BLaER1 (cell line): ENCODE measurements around the gene ACSF3.
A peak's percentile ranks its signal among the peaks of the same experiment; 100 is the strongest.

ENCODE experiments used
- H3K27ac ChIP-seq: shearing (Covaris generic); formaldehyde crosslinking; 2 replicates; pipeline ENCODE4 v1.8.1; 2022
- H3K27me3 ChIP-seq: shearing (Covaris generic); formaldehyde crosslinking; 2 replicates; pipeline ENCODE4 v1.8.1; 2022
- H3K36me3 ChIP-seq: shearing (Covaris generic); formaldehyde crosslinking; 2 replicates; pipeline ENCODE4 v1.8.1; 2022
- H3K4me1 ChIP-seq: shearing (Covaris generic); formaldehyde crosslinking; 2 replicates; pipeline ENCODE4 v1.8.1; 2022
- H3K4me2 ChIP-seq: shearing (Covaris generic); formaldehyde crosslinking; 2 replicates; pipeline ENCODE4 v1.8.1; 2022
- H3K4me3 ChIP-seq: shearing (Covaris generic); formaldehyde crosslinking; 2 replicates; pipeline ENCODE4 v1.8.1; 2022
- H3K9ac ChIP-seq: shearing (Covaris generic); formaldehyde crosslinking; 2 replicates; pipeline ENCODE4 v1.8.1; 2022
- H3K9me3 ChIP-seq: shearing (Covaris generic); formaldehyde crosslinking; 2 replicates; pipeline ENCODE4 v1.8.1; 2022
- H4K20me1 ChIP-seq: shearing (Covaris generic); formaldehyde crosslinking; 2 replicates; pipeline ENCODE4 v1.8.1; 2022
- Cebpa-rat ChIP-seq: shearing (Covaris generic); IDR thresholded peaks from 2 replicates; pipeline ENCODE4 v1.8.1; 2022

The ACSF3 gene

DNA sequence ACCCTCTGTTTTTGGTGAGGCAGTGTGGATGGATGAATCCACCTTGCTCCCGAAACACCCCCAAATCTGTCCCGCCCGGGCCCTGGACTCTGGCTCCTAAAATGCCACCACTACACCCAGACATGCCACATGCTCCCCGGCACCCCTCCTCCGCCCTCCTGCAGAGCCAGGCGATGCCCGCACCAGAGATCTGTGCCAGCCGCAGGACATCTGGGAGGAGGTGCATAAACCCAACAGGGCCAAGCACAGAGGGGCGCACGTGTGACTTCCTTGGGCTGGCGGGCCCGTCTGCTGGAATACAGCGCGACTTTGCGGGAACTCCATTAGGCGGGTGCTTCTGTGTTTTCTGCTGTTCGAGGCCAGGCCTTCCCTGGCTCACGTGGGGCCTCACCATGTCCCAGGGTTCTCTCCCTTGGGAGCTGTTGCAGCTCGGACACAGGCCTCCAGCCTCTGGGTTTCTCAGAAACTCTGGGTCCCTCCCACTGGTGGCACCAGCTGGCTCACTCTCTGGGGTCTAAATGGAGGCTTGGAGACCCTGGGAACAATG, 14.1 kb upstream of the ACSF3 start:
- H3K36me3 ChIP-seq: no peaks in the 10 kb centered on the region
- no peaks in the 10 kb centered on the region for H4K20me1 ChIP-seq
- no peak overlapping the region for H3K4me3 ChIP-seq
- H3K9me3 ChIP-seq: peaks cover 22% of the 10 kb centered on the region
- H3K27ac ChIP-seq: no peak overlapping the region
- H3K27me3 ChIP-seq: no peaks in the 10 kb centered on the region
- no peak for TF ChIP-seq Cebpa-rat
- no peak overlapping the region for H3K4me2 ChIP-seq
- no peak overlapping the region for H3K9ac ChIP-seq
- peaks cover 13% of the 10 kb centered on the region for H3K4me1 ChIP-seq

DNA sequence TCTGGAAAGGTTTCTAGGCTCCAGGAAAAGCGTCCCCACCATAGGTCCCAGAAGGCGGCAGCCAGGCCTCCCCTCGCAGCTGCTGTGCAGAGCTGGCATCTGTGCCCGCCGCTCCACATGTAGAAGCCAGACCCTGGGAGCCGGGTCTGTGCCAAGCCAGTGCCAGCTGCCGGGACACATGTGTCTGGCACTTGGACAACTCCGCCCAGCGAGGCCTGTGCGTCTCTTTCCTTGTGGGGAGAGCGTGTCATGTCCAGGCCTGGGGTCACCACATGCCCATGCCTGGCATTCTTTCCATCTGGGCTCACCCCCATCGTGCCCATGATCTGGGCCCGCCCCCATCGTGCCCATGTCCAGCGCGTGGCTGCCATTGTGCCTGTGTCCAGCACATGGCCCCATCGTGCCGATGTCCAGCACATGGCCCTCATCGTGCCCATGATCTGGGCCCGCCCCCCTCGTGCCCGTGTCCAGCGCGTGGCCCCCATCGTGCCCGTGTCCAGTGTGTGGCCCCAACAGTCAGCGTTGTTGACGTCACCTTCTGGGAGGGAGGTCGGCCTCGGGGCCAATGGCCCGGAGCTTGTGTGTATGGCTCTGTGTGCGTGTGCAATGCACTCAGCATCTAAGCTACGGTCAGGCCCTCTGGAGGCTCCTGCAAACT, 13.3 kb upstream of the ACSF3 start:
- Histone ChIP-seq H3K36me3 (no peaks in the 10 kb centered on the region), H3K27ac (no peak overlapping the region), H3K4me2 (no peak overlapping the region), H4K20me1 (no peaks in the 10 kb centered on the region), H3K4me1 (peaks cover 21% of the 10 kb centered on the region), H3K27me3 (no peaks in the 10 kb centered on the region), H3K9ac (no peak overlapping the region), H3K4me3 (no peak overlapping the region), H3K9me3 (peaks cover 14% of the 10 kb centered on the region)
- no peak for TF ChIP-seq Cebpa-rat

DNA sequence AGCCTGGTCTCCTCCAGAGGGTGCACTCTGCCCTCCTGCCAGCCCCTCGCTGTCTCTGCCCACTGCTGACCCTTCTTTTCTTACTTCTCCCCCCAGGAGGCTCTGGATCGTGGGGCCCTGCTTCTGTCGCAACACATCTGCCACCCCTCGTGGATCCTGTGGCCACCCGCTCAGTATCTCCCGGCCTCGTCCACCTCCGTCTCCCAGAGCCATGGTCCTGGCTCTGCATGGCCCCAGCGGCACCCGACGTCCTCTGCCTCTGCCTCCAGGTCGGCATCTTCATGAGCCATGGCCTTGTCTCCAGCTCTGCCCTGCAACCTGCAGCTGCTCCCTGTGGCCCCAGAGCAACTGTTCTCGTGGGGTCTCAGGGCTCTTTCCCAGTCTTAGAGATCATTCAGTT, 12.1 kb upstream of the ACSF3 start:
- H3K27me3 ChIP-seq: no peaks in the 10 kb centered on the region
- H3K4me1 ChIP-seq: peaks cover 25% of the 10 kb centered on the region
- H3K9ac ChIP-seq: no peak overlapping the region
- no peak overlapping the region for H3K27ac ChIP-seq
- 0 out of 2 replicates have a peak, but pooled peaks cover 1% of the 10 kb centered on the region for H3K9me3 ChIP-seq
- H3K36me3 ChIP-seq: no peaks in the 10 kb centered on the region
- no peaks in the 10 kb centered on the region for H4K20me1 ChIP-seq
- peak overlapping the region; percentile 32 for H3K4me2 ChIP-seq
- no peak overlapping the region for H3K4me3 ChIP-seq
- TF ChIP-seq Cebpa-rat: no peak

DNA sequence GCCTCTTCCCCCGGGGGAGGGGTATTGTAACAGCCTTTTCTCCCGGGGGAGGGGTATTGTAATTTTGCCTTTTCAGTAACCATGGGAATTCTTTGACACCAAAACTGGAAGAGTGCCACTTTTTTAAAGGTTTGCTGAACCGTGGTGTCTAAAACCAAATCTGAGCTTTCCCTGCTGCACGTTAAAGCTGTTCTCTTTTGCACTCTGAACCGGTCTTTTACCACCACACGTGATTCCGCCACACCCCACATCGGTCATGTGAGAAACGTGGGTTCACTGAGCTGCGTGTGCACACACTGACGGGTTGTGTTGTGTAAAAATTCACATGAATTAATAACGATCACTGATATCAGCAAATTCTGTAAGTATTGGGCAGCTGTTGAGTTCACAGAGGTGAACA, 9.2 kb upstream of the ACSF3 start:
- Histone ChIP-seq H3K4me3 (no peak overlapping the region), H3K36me3 (no peaks in the 10 kb centered on the region), H4K20me1 (no peaks in the 10 kb centered on the region), H3K27me3 (no peaks in the 10 kb centered on the region), H3K27ac (no peak overlapping the region), H3K4me2 (peak overlapping the region; percentile 45), H3K9me3 (no peaks in the 10 kb centered on the region), H3K4me1 (peaks cover 25% of the 10 kb centered on the region), H3K9ac (no peak overlapping the region)
- no peak for TF ChIP-seq Cebpa-rat

DNA sequence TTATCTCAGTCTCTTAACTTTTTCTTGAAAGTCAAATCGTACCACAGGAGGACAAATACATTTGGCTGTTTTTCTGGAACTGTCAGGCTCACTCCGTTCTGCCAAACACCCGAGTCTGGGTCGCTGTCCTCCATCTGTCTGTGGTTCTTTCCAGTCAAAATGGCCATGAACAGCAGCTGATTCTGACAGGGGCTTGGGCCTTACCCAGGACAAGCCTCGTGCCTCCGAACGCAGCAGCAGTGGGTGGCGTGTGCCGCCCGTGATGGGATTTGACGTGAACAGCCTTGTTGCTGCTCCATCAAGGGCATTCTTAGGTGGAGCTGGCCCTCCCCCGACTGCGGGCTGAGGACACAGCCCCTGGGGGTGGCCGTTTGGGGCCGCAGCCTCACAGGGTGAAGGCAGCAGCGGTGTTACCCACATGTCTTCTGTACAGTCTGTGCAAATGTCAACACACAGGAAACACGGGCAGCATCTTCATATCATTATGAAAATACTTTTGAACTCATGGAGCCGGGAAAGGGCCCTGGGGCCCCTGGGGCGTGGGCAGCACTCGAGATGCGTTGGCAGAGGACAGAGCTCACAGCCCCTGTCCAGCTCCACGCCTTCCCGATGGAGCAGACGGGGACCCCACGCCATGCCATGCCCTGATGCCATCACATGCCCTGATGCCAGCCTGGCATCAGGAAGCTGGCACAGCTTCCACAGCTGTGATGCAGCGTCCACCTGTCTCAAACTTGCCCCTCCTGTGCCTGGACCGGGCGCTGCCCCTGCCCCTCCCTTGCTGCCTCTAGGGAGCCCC, 8.6 kb upstream of the ACSF3 start:
- Histone ChIP-seq H3K36me3 (no peaks in the 10 kb centered on the region), H3K9ac (no peak overlapping the region), H3K4me1 (peaks cover 27% of the 10 kb centered on the region), H4K20me1 (no peaks in the 10 kb centered on the region), H3K4me3 (no peak overlapping the region), H3K9me3 (no peaks in the 10 kb centered on the region), H3K27me3 (no peaks in the 10 kb centered on the region), H3K27ac (0 out of 2 replicates have a peak overlapping the region, but pooled peaks have one; percentile 13), H3K4me2 (peak overlapping the region; percentile 45)
- no peak for TF ChIP-seq Cebpa-rat

DNA sequence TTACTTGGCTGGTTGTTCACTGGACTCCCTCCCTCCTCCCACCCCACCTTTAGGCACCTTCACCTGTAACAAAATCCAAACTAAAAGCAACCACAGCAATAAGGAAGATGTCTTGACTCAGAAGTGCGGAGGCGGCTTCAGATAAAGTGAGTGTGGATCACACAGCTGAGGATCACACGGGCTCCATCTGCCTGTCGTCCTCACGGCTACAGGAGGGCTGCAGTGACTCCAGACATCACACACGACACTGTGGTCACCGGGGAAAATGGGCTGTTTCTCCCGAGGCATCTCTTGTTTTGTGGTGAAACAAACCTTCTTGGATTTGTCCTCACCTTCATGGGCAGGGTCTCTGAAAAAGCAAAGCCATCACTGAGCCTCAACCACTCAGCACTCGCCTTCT, 7.9 kb upstream of the ACSF3 start:
- H3K4me2 ChIP-seq: no peak overlapping the region

DNA sequence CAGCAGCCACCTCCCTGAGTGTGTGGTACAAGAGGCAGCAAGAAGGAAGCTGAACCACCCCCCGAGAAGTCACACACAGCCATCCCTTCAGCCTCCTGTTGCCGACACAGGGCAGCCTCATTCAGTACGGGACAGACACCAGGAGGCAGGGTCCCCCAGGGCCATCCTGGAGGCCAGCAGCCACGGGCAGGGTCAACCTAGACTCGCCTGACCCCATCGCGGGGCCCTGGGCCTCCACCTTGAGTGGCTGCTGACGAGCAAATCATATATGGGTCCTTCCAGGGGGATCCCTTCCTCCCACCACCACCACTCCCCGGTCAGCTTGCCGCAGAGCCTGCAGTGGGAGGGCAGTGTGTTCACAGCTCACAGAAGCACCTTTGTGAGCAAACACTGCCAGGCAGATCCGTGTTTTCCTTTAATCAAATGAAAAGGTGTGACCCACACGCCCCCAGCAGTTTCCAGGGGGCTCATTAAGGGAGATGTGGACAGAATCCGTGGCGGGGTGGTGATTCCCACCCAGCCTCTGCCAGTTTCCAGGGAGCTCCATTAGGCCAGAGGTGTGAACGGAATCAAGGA, 5.6 kb upstream of the ACSF3 start:
- no peaks in the 10 kb centered on the region for H3K27me3 ChIP-seq
- peaks cover 48% of the 10 kb centered on the region for H3K4me1 ChIP-seq
- H3K36me3 ChIP-seq: no peaks in the 10 kb centered on the region
- TF ChIP-seq Cebpa-rat: no peak
- no peak overlapping the region for H3K27ac ChIP-seq
- H3K9me3 ChIP-seq: no peaks in the 10 kb centered on the region
- H3K4me3 ChIP-seq: no peak overlapping the region
- no peaks in the 10 kb centered on the region for H4K20me1 ChIP-seq
- no peak overlapping the region for H3K4me2 ChIP-seq
- no peak overlapping the region for H3K9ac ChIP-seq

More for the DNA sequence above, 7.9 kb upstream of the ACSF3 start:
- H3K36me3 ChIP-seq: no peaks in the 10 kb centered on the region
- no peaks in the 10 kb centered on the region for H3K9me3 ChIP-seq
- no peaks in the 10 kb centered on the region for H4K20me1 ChIP-seq
- no peak for TF ChIP-seq Cebpa-rat
- no peak overlapping the region for H3K27ac ChIP-seq
- no peak overlapping the region for H3K9ac ChIP-seq
- peaks cover 34% of the 10 kb centered on the region for H3K4me1 ChIP-seq
- no peak overlapping the region for H3K4me3 ChIP-seq
- no peaks in the 10 kb centered on the region for H3K27me3 ChIP-seq

DNA sequence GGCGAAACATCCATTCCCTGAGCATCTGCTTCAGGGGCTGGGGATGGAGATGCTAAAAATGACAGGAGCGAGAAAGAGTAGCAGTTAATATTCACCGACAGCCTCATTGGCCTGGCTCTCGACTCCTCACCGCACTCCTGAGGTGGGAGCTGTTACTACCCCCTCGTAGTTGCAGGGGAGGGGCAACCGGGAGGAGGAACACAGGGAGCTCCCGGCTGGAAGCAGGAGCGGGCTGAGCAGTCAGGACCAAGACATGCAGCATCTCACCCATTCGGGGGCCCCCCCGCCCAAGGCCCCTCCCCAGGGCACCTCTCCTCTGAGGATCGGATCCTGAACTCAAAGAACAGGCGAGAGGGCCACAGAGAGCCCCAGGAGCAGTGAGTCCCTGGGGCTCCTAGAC, 4.5 kb upstream of the ACSF3 start:
- no peaks in the 10 kb centered on the region for H3K27me3 ChIP-seq
- H3K36me3 ChIP-seq: no peaks in the 10 kb centered on the region
- H3K9ac ChIP-seq: no peak overlapping the region
- no peak for TF ChIP-seq Cebpa-rat
- H3K9me3 ChIP-seq: no peaks in the 10 kb centered on the region
- no peak overlapping the region for H3K4me3 ChIP-seq
- no peak overlapping the region for H3K4me2 ChIP-seq
- H3K4me1 ChIP-seq: peaks cover 53% of the 10 kb centered on the region
- no peaks in the 10 kb centered on the region for H4K20me1 ChIP-seq
- no peak overlapping the region for H3K27ac ChIP-seq

DNA sequence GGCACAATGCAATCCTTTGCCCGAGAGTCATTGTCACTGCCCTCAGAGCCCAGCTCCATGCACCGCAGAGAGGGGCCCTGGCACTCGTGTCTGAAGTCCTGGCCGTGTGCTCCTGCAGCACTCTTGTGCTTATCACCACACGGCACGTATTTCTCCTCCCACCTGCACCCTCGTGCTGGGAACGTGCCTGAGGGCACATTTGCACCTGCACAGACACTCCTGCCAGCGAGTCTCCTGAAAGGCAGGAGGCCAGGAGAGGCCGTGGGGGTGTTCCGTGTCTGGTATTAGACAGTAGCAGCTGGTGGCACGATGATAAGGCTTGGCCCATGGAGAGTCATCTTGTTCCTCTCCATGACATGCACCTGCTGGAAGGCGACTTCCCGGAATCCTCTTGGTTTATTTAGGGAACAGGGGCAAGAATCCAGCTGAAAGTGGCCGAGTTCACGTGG, 3.4 kb upstream of the ACSF3 start:
- no peaks in the 10 kb centered on the region for H3K9me3 ChIP-seq
- H3K4me3 ChIP-seq: no peak overlapping the region
- H4K20me1 ChIP-seq: no peaks in the 10 kb centered on the region
- no peak overlapping the region for H3K9ac ChIP-seq
- H3K27ac ChIP-seq: no peak overlapping the region
- no peak for TF ChIP-seq Cebpa-rat
- peaks cover 52% of the 10 kb centered on the region for H3K4me1 ChIP-seq
- no peak overlapping the region for H3K4me2 ChIP-seq
- no peaks in the 10 kb centered on the region for H3K27me3 ChIP-seq
- no peaks in the 10 kb centered on the region for H3K36me3 ChIP-seq
